Activated T-helper 1 cell treated with Interleukin-2 at 50 U/mL for 16 hours (primary cell): ENCODE measurements around the gene TMF1.

ENCODE experiments used
- DNase-seq: peaks from one replicate; pipeline ENCODE4 v3.0.0-alpha.2; 2020; ENCODE audit warnings: low read depth

TMF1 gene, protein sequence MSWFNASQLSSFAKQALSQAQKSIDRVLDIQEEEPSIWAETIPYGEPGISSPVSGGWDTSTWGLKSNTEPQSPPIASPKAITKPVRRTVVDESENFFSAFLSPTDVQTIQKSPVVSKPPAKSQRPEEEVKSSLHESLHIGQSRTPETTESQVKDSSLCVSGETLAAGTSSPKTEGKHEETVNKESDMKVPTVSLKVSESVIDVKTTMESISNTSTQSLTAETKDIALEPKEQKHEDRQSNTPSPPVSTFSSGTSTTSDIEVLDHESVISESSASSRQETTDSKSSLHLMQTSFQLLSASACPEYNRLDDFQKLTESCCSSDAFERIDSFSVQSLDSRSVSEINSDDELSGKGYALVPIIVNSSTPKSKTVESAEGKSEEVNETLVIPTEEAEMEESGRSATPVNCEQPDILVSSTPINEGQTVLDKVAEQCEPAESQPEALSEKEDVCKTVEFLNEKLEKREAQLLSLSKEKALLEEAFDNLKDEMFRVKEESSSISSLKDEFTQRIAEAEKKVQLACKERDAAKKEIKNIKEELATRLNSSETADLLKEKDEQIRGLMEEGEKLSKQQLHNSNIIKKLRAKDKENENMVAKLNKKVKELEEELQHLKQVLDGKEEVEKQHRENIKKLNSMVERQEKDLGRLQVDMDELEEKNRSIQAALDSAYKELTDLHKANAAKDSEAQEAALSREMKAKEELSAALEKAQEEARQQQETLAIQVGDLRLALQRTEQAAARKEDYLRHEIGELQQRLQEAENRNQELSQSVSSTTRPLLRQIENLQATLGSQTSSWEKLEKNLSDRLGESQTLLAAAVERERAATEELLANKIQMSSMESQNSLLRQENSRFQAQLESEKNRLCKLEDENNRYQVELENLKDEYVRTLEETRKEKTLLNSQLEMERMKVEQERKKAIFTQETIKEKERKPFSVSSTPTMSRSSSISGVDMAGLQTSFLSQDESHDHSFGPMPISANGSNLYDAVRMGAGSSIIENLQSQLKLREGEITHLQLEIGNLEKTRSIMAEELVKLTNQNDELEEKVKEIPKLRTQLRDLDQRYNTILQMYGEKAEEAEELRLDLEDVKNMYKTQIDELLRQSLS

GRCh38 chr3:69051756-69052471 lies at the start of gene TMF1:
TMF1 (minus strand) TSS chr3:69052333; CDS start chr3:69052086, 247 bp downstream.
- DNase-seq: peak; percentile 93

- no peak for DNase-seq
Observed at GRCh38 chr3:69099576-69099975, 47.4 kb upstream of the TMF1 start.

GRCh38 chr3:69097407-69098086 lies 45.4 kb upstream of the TMF1 start:
- no peak for DNase-seq

GRCh38 chr3:69096299-69096698 lies 44.2 kb upstream of the TMF1 start:
- no peak for DNase-seq

- DNase-seq: no peak
Observed at GRCh38 chr3:69095636-69096035, 43.5 kb upstream of the TMF1 start.

- DNase-seq: no peak
Observed at GRCh38 chr3:69094467-69095205, 42.5 kb upstream of the TMF1 start.

GRCh38 chr3:69092030-69092516 lies 39.9 kb upstream of the TMF1 start:
- no peak for DNase-seq

DNA sequence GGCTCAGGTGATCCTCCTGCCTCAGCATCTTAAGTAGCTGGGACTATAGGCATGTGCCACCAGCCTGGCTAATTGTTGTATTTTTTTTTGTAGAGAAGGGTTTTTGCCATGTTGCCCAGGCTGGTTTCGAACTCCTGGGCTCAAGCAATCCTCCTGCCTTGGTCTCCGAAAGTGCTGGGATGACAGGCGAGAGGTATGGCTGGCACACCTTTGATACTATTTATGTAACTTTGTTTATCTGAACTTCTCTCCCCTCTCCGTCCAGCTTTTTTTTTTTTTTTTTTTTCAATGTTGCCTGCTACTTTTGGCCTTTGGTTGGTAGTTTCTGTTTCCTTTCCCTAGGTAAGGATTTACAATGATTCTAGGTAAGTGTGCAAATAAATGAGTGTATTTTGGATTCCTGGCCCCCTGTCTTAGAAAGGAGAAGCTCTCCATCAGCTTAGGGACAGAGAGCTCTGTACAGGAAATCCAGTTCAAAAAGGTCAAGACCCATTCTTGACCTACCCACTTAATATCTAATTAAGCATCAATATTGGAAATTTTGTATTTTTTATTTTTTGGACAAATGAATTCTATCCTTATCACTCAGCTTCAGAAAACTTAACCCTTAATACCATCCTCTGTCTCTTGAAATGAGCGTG lies 39.4 kb upstream of the TMF1 start:
- no peak for DNase-seq

DNA sequence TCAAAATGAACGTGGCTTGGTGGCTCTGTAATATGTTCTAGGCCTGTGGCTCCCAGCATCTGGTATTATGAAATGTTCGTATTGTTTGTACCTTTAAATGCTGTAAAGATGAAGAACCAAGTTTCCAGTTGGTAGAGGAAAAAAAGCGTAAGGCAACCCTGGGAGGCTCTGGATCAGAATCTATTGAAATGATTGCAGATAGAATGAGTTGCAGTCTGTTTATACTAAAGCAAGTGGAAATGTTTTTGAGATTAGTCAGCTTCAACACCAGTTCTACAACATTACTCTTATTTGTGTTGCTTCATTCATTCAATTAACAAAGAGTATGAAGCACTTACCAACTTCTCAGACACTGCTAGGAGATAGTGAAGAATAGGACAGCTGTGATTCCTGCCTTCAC lies 37.9 kb upstream of the TMF1 start:
- DNase-seq: no peak

DNA sequence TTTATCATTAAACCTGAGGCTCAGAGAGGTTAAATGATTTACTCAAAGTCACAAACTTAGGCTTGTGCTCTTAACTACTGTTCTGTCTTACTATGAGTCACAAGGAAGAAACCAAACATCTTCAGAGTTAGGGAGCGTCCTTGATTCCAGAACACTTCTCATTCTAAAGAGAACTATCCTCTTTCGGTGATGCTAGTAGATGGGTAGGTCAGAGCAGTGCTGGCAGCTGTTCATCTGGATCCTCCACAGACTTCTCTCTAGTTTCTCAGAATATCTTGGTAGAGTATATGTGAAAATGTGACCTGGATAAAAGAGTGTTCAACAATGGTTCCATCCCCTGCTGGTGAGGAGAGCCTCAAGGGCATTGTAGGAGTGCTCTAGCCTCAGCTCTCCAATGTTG lies 35.9 kb upstream of the TMF1 start:
- no peak for DNase-seq

DNA sequence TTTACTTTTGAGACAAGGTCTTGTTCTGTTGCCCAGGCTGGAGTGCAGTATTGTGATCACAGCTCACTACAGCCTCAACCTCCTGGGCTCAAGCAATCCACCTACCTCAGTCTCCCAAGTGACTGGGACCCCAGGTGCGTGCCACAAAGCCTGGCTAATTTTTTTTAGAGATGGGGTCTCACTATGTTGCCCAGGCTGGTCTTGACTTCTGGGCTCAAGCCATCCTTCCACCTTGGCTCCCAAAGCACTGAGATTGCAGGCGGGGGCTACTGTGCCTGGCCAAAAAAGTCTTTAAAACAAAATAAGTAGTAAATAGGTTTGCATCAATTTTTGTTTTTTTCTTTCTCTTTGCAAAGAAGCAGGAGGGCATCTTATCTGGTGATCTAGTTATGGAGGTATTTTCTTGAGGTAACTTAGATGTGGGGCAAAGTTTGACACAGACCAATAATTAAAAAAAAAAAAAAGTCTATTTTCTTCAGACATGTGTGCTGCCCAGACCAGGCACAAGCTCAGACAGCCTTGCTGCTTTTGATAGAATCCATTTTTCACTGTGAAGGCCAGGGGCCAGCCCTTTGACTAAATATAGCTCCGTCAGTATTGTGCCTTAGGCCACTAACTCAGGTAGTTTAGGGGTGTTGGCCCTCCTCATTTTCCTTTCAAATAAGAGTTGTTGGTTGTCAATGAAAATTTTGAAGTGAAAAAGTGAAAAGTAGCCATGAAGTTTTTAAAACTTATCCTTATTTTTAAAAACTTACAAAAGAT lies 35.1 kb upstream of the TMF1 start:
- no peak for DNase-seq

DNA sequence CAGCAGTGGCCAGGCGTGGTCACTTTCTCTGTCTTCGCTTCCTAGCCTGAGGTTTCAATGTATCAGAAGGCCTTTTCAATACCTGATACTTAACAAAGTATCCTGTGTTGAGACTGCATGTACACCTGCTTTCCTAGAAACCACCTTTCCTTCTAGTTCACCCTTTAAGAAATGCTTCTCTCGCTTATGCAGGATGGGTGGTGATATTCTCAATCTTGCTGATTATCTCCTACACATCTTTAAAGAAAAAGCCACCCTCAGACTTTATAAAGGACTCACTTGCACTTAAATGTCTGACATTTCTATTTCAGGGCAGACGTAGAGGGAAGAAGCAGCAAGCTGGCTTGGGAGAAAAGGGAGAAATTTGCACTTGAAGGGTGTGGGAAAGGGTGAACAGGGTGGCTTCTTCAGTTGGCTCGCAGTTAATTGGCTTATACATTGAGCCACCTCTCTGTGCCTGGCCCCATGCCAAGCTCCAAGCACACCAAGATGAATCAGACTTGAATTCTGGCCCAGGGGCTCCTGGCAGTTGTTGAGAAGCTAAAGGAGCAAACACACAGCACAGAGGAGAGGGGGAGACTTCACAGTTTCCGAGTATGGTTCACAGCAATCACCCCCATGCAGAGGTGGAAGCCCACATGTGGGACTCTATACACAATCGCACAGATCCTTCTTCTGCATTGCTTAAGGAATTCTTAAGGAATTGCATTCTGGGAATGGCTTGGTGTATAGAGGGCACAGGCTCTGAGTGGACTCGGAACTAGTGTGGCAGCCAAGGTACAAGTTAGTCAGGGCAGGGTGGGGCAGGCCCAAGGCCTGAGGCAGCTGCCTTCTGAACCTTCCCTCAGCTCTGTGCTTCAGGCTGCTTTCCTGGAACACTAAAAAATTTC lies 33.9 kb upstream of the TMF1 start:
- peak; percentile 57 for DNase-seq

DNA sequence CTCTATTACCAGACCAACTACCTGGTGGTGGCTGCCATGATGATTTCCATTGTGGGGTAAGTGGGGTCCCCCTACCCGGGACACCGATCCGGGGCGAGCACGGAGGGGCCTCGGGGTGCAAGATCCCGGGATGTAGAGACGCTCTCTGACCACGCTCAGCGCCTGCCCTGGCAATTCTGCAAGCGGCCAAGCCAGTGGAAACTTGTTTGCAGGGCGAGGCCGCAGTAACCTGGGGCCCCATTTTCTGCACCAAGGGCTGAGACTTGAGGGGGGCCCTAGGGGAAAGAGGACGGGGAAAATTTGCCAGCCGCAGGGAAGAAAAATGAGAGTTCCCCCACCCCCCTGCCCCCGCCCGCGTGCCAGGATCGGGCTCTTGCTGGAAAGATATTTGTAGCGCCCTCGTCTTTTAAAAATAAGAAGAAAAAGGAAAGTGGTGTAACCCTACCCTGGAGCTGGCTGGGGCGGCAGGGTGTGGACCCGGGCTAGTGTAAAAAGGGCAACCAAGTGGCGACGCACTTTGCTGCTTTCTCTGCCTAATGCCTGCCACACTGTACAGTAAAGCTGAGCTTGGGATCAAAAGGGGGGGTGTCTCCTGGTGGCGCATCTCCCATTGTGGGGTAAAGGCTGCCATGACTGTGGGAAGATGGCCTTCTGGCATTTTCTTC lies 33.2 kb upstream of the TMF1 start:
- no peak for DNase-seq

DNA sequence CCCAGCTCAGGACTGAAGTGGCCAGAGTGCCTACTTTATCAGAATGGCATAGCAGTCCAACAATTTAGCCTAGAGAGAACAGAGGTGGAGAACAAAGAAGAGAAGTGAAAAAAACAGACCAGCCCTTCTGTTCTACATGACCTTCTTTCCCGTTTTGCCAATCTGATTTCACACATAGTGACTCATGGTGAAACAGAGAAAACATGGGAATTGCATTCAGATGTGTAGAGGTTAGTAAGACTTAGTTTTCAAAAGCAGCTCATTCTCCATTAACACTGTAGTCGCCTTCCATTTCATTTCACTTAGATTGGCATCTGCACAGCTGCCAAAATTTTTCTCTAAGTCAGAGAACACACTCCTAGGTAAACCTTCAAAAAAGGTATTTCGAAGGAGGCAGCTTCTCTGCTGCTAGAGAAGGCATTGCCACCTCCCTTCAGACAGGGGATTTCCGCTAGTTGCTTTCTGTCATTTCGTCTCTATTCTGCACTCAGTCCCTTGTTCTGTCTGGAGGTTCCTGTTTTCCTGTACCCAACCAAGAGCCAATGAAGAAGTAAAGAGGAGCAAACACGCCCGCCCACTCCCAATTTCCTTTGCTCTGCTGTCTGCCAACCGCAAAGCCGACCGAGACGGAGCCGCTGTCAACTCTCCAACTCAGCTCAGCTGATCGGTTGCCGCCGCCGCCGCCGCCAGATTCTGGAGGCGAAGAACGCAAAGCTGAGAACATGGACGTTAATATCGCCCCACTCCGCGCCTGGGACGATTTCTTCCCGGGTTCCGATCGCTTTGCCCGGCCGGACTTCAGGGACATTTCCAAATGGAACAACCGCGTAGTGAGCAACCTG lies 32.4 kb upstream of the TMF1 start, which contains the start of gene ARL6IP5:
ARL6IP5 (plus strand) TSS at position 612 of the 842 bp plus-strand sequence; CDS start at position 723, 111 bp downstream.
- DNase-seq: peak; percentile 81

GRCh38 chr3:69082805-69083204 lies 30.7 kb upstream of the TMF1 start:
- DNase-seq: peak; percentile 33

DNA sequence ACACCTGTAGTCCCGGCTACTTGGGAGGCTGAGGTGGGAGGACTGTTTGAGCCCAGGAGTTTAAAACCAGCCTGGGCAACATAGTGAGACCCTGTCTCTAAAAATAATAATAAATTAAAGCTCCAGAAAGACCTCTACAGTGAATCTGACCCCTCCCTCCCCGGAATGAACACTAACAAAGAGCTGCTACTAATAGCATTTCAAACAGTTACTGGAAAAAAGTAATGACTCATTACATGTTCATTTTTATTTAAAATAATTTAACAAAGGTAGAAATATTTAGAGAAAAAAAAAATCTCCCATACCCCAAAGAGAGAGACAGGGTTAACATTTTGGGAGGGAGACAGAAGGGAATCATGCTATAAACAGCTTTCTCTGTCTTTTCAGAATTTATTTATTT lies 30.2 kb upstream of the TMF1 start:
- no peak for DNase-seq
